NCI-H2196 treated with DMSO at 0.1 percent for 48 hours (cell line): ENCODE measurements around the gene AFF4.

ENCODE experiments used
- DNase-seq: peaks from one replicate; lab custom pipeline; 2025; ENCODE audit not compliant: unreplicated experiment; lab: John Stamatoyannopoulos, UW

The AFF4 gene

DNA sequence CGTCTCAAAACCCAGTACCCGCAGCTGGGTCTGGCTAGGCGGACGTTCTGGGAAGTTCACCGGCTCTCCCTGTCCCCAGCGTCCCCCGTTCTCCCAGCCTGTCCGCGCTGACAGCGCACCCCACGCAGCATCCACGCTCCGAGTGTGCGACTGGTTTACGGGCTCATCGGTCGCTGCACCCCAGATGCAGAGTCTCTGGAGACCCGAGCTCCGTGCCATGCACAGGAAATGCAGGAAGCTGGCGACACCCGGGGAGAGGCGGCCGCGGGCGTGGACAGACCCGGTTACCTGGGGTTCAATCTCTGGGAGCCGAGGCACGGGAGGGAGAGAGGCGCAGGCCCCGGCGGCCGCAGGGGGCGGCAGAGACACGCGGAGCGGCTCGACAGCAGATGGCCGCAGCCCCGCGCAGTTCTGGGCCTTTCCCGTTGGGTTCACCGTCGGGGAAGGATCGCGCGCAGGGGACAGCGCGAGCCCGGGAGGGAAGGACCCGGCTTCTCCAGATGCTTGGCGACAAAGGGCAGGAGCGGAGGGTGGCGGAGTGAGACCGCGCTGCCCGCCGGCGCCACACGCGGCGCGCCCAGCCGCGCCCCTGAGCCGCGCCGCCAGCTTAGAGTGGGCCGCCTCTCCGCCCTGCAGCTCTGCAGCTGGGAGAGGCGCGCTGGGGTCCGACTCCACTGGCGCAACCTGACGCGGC lies 133.5 kb downstream of the AFF4 start:
- DNase-seq = peak; percentile 51

GRCh38 chr5:132828846-132829494 lies 134.5 kb downstream of the AFF4 start:
- no peak for DNase-seq

DNA sequence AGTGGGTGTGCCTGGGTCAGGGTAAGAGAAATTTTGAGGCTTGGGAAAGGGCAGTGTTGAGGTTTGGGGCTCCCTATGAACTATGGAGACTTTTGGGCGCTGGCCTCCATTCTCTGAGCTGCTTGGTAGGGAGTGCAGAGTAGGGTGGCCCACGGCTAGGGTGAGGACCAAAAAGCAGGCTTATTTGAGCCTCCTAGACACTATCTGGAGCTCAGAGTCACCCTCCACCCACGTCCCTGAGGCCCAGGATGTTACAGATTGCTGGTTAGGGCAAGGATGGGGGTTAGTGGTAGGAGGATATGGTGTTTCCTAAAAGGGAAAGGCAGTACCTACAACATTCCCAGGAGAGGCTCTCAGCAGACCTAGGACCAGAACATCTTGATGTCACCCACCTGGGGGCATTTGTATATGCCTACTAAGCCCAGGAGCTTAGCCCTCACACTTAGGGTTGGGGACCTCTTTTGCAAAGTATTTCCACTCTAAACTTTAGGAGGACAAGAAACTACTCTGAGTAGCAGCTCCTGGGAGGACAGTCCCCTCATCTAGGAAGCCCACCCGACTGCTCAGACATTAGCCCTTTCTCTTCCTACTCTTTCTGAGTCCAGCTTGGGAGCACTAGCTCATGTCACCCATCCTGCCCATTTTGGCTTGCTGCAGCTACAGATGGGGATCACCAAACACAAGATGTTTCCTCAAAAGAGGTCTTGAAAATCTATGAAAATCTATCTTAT lies 135.3 kb downstream of the AFF4 start:
- DNase-seq = no peak

DNA sequence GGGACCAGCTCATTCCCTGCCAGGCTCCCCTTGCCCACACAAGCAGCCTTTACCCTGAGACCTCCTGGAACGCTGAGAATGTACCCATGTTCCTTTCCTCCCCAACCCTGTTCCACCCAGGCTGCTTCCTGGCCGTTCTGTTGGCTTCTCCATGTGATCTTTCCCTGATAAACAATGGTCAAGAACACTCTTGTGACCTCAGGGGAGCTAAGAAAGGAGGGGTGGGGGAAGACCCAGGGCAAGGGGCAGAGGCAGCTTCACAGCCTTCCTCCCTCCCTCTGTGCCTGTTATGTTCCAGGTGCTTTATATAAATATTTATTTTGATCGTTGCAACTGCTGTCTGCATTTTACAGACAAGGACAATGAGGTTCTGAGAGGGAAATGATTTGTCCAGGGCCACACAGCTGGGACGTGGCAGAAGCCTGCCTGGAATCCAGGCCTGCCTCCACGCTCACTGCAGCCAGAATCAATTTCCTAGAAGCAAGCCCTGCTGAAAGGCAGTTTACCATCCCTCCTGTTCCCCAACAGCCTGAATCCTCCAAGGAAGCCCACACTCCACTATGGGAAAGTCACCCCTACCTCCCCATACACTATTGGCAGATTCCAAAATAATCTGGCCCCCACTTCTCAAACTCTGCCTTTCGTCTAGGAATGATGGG lies 136.9 kb downstream of the AFF4 start:
- DNase-seq = no peak

GRCh38 chr5:132825834-132826391 lies 137.5 kb downstream of the AFF4 start:
- DNase-seq = no peak
